NOMO-1 treated with dmso at 0.1 percent for 144 hours (cell line): ENCODE results near the gene NIPAL3.
"Not testable (repeated sequence)": the region's sequence is repeated elsewhere in the genome, so short reads cannot be mapped to it uniquely, and the experiment has no call there.

Source experiments
- DNase-seq: peaks from one replicate; lab custom pipeline; 2025; ENCODE audit not compliant: unreplicated experiment; lab: John Stamatoyannopoulos, UW

NIPAL3 gene

DNA sequence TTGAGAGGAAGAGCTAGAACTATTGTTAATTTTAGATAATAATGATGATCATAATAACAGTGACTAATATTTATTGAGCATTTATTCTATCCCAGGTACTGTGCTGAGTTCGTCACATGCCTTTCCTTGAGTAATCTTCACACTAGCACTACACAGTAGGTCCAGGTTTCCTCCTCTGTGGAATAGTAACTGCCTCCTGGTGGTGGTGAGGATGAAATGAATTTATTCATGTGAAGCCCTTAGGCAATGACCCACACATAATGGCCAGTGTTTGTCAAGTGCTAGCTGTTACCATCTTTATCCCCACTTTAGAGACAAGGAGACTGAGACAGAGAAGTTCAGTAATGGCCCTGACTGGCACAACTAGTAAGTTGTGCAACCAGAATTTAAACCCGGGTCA, 5.9 kb downstream of the NIPAL3 start:
- no peak for DNase-seq

DNA sequence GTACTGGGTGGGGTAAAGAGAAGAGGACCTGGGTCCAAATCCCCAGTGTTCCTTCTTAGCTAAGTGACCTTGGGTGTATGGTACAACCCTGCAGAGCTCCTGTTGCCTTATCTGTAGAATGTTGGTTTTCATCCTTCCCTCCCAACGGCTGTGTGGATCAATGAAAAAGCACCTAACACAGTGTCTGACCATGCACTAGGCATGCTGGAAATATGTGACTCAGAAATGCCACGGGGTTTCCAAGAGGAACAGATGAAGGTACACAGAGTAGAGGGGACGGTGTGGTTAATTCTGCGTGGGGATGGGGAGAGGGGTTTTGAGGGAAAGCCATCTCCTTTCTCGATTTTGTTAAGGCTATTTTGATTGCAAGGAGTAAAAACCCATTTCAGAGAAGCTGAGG, 8.6 kb downstream of the NIPAL3 start:
- no peak for DNase-seq

DNA sequence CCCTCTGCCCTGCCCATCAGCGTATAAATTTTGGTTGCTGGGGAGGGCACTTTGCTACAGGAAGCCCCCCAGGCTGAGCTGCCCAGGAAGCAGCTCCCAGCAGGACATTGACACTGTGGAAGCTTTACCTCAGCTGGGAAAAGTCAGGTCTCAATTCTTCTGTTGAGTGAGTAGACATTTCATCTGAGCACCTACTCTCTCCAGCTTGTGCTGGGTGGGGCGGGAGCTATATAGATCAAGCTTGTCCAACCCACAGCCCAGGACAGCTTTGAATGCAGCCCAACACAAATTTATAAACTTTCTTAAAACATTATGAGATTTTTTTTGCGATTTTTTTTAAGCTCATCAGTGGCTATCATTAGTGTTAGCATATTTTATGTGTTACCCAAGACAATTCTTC, 9.4 kb downstream of the NIPAL3 start:
- DNase-seq = no peak

DNA sequence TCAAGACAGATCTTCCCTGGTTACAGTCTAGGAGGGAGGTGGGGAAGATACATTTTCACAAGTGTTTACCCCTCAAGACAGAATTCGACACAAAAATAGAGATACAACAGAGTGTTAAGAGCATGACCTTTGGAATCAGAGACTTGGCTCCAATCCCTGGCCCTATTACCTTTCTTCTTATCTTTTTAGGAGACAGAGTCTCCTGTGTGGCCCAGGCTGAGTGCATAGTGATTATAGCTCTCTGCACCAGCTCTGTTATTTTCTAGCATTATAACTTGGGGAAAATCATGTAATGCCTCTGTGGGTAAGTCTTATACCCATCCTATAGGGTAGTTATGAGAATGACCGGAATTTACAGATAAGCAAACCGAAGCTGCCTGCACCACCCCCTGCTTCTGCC, 9.8 kb downstream of the NIPAL3 start:
- no peak for DNase-seq

DNA sequence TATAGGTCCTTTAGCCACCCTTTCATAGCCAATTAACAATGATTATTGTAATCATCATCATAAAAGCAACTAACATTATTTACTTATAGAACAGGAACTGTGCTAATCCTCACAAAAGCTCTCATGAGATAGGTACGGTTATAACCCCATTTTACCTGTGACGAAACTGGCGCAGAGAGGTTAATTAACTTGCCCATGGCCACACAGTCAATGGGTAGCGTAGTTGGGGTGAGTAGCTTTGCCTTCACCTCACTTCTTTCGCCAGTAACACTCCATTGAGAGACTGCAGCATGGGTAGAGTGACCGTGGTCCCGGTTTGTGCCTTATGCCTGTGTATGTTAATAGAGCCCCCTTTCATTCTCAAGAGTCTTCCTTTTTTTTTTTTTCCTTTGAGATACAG, 10.3 kb downstream of the NIPAL3 start:
- DNase-seq = no peak

DNA sequence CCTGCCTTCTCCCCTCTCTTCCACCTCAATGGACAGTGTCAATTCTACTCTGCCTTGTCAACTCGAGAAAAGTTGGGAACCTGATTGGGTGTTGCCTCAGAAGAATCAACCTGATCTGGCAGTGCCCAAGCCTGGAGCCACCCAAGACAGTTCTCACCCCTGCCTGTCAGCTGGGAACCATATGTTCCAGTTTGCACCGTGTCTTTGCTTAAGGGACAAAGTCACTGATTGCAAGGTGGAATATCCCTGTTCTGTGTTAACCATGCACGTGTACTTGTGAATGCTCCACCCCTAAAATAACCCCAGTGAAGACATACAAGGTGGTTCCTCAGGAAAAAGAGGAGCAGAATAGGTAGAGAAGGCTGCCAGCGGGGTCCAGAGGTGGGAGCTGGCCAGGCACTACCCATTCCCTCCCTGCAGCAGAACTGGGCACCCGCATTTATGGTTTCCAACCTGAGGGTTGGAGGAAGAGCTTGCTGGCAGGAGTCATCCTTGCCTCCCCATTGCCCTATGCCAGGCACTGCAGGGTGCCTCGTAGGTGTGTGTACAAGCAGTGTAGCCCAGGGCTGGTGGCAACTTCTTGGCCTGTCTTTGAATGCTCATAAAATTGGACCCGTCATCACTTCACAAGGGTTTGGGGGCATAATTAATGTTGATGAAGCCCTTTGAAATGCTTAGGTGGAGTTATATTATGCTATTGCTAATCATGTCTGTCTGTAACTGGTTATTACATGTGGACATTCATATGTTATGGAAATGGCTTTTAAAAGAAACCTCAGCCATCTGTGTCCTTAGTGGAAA, 11.3 kb downstream of the NIPAL3 start:
- no peak for DNase-seq

DNA sequence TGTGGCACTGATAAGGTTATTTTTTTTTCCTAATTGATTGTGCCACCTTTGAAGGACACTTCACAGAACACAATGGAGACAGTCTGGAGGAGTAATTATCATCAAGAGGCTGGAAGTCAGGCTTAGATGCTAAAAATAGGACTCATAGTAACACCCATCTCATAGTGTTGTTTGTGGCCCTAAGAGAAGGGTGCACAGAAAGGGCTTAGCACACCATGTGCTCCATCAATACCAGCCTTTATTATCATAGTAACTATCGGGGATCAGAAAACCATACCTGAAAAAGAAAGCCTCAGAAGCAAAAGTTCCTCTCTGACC, 11.9 kb downstream of the NIPAL3 start:
- DNase-seq = no peak

DNA sequence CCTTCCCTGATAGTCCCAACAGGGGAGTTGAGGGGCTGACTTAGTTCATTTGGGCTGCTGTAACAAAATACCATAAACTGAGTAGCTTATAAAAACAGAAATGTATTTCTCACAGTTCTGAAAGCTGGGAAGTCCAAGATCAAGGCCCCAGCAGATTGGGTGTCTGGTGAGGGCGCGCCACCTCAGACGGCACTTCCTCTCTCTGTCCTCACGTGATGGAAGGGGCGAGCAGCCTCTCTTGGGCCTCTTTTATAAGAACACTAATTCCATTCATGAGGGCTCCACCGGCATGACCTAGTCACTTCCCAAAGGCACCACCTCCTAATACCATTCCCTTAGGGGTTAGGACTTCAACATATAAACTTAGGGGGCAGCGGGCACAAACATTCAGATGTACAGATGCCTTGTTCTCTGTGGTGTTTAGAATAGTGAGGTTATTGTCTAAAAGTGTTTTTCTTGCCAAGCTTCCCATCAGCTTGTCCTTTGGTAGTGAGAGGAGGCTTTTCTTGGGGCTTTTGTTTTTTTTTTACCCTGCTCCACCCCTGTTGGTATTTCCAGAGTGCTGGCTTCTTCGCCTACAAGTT, 20.3 kb downstream of the NIPAL3 start:
- no peak for DNase-seq

DNA sequence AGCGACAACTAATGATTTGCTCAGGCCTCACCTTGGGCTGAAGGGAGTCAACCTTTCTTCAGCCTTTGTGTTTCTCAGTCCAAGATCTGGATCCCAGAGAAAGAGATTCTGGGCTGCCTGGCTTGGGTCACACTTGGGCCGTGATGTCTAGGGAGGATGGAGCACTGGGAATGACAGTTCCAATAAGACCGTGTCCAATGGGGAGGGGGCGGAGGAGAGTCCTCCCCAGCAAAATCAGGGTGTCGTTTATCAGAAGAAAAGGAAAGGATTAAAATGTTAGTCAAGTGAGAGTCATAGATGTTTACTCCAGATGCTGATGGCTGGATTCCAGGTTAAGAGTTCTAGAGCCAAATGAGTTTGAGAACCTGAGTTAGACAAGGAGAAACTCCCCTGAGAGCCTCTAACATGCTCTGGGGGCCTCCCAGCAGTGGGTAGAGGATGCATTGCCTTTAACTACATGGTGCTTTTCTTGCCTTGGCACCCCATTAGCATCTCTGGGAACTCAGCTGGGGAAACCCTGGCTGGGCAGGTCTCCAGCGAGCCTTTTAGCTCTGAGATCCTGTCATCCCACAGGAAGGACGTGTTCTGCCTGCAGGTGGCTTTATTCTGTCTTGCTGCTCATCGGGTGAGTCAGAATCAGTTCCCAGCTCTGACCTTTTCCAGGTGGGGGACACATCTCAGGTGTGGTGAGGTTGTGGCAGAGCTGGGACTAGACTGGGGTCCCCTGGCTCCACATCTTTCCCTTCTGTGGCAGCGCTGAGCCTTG, 22.2 kb downstream of the NIPAL3 start:
- DNase-seq = no peak

DNA sequence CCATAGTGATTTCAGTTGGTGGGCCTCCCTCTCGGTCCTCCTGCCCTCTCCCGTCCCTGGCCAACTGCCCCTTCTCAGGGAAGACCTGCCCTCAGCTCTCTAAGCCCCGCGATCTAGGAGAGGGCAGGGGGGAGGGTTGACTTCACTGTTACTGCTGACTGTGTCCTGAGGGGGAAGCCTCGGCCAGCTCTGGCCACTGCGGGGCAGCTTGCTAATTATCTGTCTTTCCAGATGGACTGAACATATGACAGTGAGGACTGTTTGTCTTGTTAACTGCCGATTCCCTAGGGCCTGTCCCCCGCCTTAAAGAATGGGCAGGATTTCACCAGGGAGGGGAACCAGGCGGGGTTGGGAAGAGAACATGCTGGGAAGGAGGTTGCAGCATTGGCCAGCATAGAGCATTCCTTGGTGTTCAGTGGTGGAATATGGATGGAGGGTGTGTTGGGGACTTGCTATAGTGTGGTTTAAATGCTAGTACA, 22.9 kb downstream of the NIPAL3 start:
- no peak for DNase-seq

DNA sequence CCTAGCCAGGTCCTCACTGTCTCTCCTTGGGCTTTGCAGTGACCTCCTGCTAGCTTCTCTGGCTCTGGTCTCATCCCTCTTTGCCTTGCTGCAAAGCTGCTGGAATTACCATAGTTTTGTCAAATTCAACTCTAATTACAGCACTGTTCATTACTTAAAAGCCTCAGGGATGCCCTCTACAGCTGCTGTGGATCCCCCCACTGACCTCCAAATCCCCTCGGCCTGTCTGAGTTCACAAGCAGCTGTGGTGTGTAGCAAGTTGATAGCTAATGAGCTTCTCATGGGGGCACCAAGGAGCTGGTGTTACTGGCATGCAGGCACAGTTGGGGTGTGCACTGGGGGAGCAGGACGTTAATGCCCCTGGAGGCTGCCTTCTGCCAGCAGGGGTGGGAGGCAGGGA, 24.8 kb downstream of the NIPAL3 start:
- DNase-seq = no peak

DNA sequence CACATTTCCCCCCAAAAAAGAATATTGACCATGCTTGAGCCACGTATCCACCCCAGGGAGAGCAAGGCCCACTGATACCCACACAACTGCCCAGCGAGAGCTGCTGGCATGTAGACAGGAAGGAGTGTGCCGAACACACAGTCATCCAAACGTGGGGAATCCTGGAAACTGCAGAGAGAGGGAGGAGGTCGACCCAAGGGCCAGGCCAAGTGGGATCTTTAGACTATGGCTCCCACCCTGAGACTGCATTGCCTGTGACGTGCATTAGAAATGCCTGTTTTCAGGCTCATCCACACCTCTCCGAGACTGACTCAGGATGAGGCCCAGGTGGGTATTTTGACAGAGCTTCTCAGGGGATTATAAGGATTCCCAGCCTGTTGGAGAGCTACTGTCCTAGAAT, 25.9 kb downstream of the NIPAL3 start:
- DNase-seq = no peak

DNA sequence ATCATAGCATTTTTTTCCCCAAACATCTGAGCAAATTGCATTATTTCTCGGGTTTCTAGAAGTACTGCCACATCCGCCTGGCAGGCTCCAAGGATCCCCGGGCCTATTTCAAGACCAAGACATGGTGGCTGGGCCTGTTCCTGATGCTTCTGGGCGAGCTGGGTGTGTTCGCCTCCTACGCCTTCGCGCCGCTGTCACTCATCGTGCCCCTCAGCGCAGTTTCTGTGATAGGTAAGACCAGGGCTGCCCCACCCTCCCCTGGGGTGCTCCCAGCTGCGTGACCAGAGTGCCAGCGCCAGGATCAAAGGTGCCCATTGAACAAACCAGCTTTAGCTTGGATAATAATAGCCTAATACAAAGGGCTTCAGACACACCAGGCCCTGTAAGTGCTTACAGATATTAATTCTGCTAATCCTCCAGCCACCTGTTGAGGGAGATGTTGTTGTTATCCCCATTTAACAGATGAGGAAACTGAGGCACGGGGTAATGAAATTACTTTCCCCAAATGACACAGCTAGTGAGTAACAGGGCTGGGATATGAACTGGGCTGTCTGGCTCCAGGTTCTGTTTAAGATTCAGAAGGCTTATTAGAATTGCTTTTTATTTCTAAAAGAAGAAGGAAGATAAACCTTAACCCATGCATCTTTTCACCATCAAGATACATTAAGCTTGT, 26.5 kb downstream of the NIPAL3 start:
- DNase-seq = no peak

DNA sequence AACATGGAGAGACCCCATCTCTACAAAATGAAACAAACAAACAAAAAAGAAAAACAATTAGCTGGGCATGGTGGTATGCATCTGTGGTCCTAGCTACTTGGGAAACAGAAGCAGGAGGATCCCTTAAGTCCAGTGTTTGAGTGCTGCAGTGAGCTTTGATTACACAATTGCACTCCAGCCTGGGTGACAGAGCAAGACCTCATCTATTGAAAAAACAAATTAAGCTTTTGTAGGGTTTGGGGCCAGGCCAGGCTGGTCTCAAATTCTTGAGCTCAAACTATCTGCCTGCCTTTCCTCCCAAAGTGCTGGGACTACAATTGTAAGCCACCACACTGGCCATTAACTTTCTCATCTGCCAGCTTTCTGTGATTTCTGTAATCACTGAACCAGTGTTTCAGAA, 27.2 kb downstream of the NIPAL3 start:
- DNase-seq = no peak

DNA sequence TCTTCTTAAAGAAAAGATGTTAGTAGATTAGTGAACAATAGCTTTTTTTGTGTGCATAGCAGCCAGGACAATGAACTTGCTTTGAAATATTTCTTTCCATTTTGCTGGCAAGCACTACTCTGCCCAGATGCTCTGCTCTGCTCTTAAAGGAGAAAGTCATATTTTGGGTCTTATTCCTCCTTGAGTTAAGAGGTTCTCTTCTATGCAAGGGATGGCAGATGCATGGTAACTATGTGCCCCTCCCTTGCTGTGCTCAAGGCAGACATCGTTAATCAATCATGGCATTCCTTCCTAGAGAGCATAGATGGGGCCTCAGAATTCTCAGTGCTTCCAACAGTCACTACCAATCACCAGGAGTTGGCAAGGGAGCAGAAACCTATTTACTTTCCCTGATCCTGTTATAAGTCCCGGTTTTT, 27.6 kb downstream of the NIPAL3 start:
- DNase-seq = no peak

DNA sequence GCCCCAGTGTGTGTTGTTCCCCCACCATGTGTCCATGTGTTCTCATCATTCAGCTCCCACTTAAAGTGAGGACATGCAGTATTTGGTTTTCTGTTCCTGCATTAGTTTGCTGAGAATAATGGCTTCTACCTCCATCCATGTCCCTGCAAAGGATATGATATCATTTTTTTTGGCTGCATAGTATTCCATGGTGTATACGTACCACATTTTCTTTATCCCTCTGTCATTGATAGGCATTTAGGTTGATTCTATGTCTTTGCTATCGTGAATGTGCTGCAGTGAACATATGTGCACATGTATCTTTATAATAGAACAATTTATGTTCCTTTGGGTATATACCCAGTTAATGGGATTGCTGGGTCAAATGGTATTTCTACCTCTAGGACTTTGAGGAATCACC, 30.8 kb downstream of the NIPAL3 start:
- DNase-seq = not testable (repeated sequence)

DNA sequence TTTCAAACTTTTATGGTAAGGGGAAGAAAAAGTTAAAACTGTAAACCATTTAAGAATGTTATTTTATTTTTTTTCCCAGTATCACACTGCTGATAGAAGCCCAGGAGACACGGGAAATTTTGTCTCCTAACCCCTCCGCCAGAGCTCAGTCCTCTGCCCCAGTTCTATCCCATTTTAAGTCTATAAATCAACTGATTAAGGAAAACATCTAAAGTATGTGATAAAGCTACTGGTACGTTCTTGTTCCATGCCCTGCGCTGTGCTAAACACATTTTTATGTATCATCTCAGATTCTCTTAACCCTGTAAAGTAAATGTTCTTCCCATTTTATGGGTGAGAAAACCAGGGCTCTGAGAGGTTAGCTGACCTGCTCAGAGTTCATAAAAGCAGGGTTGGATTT, 34.7 kb downstream of the NIPAL3 start:
- no peak for DNase-seq

DNA sequence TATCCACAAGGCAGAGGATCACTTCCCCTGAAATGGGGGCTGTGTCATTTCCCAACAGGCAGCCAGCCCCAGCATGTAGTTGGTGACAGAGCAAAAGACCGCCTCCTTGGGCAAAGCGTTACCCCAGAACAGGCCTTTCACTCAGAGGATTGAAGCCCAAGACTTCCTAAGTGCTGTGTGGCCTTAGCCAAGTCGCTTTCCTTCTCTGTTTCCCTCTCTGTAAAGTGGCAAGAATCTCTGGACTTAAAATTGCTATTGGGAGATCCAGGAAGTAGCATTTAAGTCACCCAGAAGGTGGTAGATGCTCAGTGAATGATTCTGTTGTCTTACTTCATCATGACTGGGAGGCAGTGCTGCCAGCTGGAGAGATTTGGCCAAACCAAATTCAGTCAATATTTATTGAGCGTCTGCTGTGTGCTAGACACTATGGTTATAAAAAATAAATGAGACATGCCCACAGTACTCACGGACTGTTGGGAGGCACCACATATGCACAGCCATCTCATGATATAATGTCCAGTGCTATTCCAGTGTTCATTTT, 35.3 kb downstream of the NIPAL3 start:
- no peak for DNase-seq

DNA sequence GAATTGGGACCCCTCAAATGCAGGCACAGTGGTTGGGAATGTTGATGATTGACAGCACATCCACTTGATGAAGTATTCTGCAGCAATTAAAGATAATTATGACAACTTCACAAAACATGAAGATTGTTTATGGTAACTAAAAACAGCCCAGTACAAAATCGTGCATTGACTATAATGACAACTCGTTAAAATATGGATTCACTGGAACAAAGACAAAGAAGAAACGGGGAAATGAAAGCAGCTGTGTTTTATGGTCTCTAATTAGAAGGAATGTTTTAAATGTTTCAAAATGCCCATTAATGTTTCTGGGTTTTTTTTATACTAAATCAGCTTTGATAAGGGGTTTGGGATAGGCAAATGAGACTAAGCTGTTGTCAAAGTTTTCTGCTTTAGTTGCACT, 36.1 kb downstream of the NIPAL3 start:
- DNase-seq = no peak

DNA sequence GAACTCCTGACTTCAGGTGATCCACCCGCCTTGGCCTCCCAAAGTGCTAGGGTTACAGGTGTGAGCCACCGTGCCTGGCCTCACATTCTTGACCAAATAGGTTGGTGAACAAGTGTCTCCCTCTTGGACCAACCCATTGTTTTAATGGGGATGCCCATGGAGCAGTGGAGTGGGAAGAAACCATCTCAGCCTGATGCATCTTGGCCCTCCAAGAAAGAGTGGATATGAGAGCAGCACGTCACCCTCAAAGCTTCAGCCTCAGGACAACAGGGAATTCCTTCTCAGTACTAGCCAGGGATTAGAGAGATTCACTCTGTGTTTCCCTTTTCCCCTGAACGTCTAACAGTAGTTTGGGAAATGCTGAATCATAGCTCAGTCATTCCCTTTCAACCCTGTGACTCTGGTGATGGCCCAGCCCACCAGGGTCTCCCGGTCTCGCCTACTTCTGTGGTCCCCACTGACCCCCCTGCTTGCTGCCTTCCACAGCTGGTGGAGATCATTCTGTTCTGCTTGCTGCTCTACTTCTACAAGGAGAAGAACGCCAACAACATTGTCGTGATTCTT, 37.4 kb downstream of the NIPAL3 start:
- DNase-seq = no peak

DNA sequence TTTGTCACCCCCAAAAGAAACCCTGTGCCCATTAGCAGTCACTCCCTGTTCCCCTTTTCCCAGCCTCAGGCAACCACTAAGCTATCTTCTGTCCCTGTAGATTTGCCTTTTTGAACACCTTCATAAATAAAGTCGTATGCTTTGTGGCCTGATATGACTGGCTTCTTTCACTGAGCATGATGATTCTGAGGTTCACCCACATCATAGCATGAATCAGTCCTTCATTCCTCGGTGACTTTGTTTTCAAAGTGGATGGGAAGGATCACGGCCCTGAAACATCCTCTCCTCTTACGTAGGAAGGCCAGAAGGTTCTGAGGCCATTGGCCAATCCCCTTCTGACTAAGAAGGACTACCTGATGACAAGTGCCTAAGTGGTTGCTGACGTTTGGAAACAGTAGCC, 39.1 kb downstream of the NIPAL3 start:
- DNase-seq = no peak
